ENCODE measurements around the gene LNPEP.

- TF ChIP-seq CTCF (conservative IDR thresholded peaks at IDR 0.05 in 1 of 2, IDR thresholded peaks at IDR 0.05 in 1 of 2; ENCODE audit: extremely low read depth in 1 of 2, insufficient read depth in 1 of 2, low read depth in 1 of 2, low read length in 2 of 2) (no peak), EZH2 (IDR thresholded peaks at IDR 0.05; ENCODE audit: borderline replicate concordance, low read length) (no peak)
Observed at GRCh38 chr5:97065475-97065874, 129.6 kb downstream of the LNPEP start.

All from mammary epithelial cell (primary cell).